Trophoblast cell (in vitro differentiated cells and primary cell): Measurements from ENCODE around the gene PDE11A.

Source experiments
- DNase-seq, 2 donors: peaks; one replicate each; pipeline ENCODE4 v3.0.0-alpha.2; 2016
- H2AFZ ChIP-seq: 2 replicates; pipeline ENCODE4 v1.6.1; 2013; ENCODE audit warnings: low read length, moderate library complexity, mild to moderate bottlenecking; ENCODE audit not compliant: insufficient read depth, poor library complexity
- H2AK5ac ChIP-seq: 2 replicates; pipeline ENCODE4 v1.6.1; 2013; ENCODE audit warnings: mild to moderate bottlenecking, low read length
- H2BK120ac ChIP-seq: 2 replicates; pipeline ENCODE4 v1.6.1; 2013; ENCODE audit warnings: low read length, mild to moderate bottlenecking, moderate library complexity; ENCODE audit not compliant: insufficient read depth, poor library complexity
- H2BK12ac ChIP-seq: 2 replicates; pipeline ENCODE4 v1.6.1; 2013; ENCODE audit warnings: mild to moderate bottlenecking, low read length, moderate library complexity
- H2BK5ac ChIP-seq: 2 replicates; pipeline ENCODE4 v1.6.1; 2013; ENCODE audit warnings: low read length, low read depth, moderate library complexity, mild to moderate bottlenecking; ENCODE audit not compliant: poor library complexity
- H3K14ac ChIP-seq: 2 replicates; pipeline ENCODE4 v1.6.1; 2013; ENCODE audit warnings: mild to moderate bottlenecking, low read length
- H3K18ac ChIP-seq: 2 replicates; pipeline ENCODE4 v1.6.1; 2013; ENCODE audit warnings: mild to moderate bottlenecking, low read length
- H3K23ac ChIP-seq: 2 replicates; pipeline ENCODE4 v1.6.1; 2013; ENCODE audit warnings: low read length
- H3K27ac ChIP-seq: 2 replicates; pipeline ENCODE4 v1.5.1; 2013; ENCODE audit warnings: low read depth, mild to moderate bottlenecking, inconsistent platforms, low read length, moderate library complexity
- H3K27me3 ChIP-seq: 2 replicates; pipeline ENCODE4 v1.6.1; 2013; ENCODE audit warnings: inconsistent platforms, mild to moderate bottlenecking, low read length, moderate library complexity; ENCODE audit not compliant: insufficient read depth
- H3K36me3 ChIP-seq, 2 experiments: 1 replicate in 1 of 2; 2 replicates in 1 of 2; pipeline ENCODE4 v1.6.1; 2013; ENCODE audit warnings: low read length in 2 of 2, mild to moderate bottlenecking in 2 of 2, moderate library complexity in 1 of 2; ENCODE audit not compliant: insufficient read depth in 2 of 2, control insufficient read depth in 1 of 2
- H3K4ac ChIP-seq: 2 replicates; pipeline ENCODE4 v1.6.1; 2013; ENCODE audit warnings: low read depth, mild to moderate bottlenecking, low read length, moderate library complexity
- H3K4me1 ChIP-seq, 2 experiments: 1 replicate in 1 of 2; 2 replicates in 1 of 2; pipeline ENCODE4 v1.6.1; 2013; ENCODE audit warnings: low read length in 2 of 2, mild to moderate bottlenecking in 2 of 2, moderate library complexity in 1 of 2; ENCODE audit not compliant: insufficient read depth in 2 of 2, control insufficient read depth in 1 of 2
- H3K4me2 ChIP-seq: 2 replicates; pipeline ENCODE4 v1.6.1; 2013; ENCODE audit warnings: inconsistent platforms, mild to moderate bottlenecking, low read length, moderate library complexity
- H3K4me3 ChIP-seq: 2 replicates; pipeline ENCODE4 v1.5.1; 2013; ENCODE audit warnings: mild to moderate bottlenecking, low read depth, low read length, inconsistent platforms
- H3K79me1 ChIP-seq: one replicate; pipeline ENCODE4 v1.6.1; 2013; ENCODE audit warnings: low read length
- H3K79me2 ChIP-seq: 2 replicates; pipeline ENCODE4 v1.6.1; 2013; ENCODE audit warnings: low read length, mild to moderate bottlenecking; ENCODE audit not compliant: control insufficient read depth, insufficient read depth, poor library complexity
- H3K9ac ChIP-seq: 2 replicates; pipeline ENCODE4 v1.6.1; 2013; ENCODE audit warnings: mild to moderate bottlenecking, low read length
- H3K9me3 ChIP-seq: 2 replicates; pipeline ENCODE4 v1.6.1; 2013; ENCODE audit warnings: low read depth, mild to moderate bottlenecking, control low read depth, inconsistent platforms, low read length; ENCODE audit not compliant: insufficient read depth
- H4K12ac ChIP-seq: 2 replicates; pipeline ENCODE4 v1.6.1; 2013; ENCODE audit warnings: low read depth, mild to moderate bottlenecking, low read length, moderate library complexity
- H4K8ac ChIP-seq: 2 replicates; pipeline ENCODE4 v1.6.1; 2013; ENCODE audit warnings: low read depth, mild to moderate bottlenecking, low read length, moderate library complexity
- H4K91ac ChIP-seq: one replicate; pipeline ENCODE4 v1.6.1; 2013; ENCODE audit warnings: low read depth, mild to moderate bottlenecking, low read length, moderate library complexity
- WGBS: extraction: QIAGEN DNeasy Blood & Tissue Kit; methylation state at CpG from one replicate; pipeline ENCODE4 v1.1.7; 2013; ENCODE audit warnings: missing lambda C conversion rate; ENCODE audit not compliant: insufficient read length, insufficient coverage; ENCODE audit errors: extremely low coverage; 5-methylcytosine and 5-hydroxymethylcytosine counted together

The PDE11A gene

DNA sequence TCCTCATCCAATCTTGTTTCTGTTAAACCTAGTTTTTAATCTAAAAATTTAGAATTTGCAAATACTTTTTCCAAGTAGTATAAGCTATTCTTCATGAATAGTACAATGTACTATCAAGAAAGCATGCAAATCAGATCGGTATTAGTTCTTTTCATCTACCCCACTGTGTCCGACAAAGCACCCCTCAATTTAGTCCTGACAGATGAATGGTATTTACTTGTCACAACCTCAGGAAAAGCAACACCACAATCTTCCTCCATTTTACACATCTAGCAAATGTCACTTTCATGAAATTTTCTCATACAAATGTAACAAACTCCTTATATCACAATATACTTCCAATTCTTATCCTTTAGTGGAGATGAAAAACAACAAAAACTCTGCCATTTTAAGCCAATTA lies 163.8 kb downstream of the PDE11A start:
- no CpG with 5 or more reads among the region's 2 CpGs for WGBS
- Histone ChIP-seq H4K8ac (no peak overlapping the region), H2BK12ac (no peak overlapping the region), H4K91ac (no peak overlapping the region), H2AFZ (no peak overlapping the region), H3K36me3 (no peaks in the 10 kb centered on the region), H3K79me1 (no peaks in the 10 kb centered on the region), H3K27ac (no peak overlapping the region), H3K9me3 (no peaks in the 10 kb centered on the region), H3K27me3 (no peaks in the 10 kb centered on the region), H4K12ac (no peak overlapping the region), H3K23ac (no peak overlapping the region), H3K79me2 (no peaks in the 10 kb centered on the region), H3K4me1 (no peaks in the 10 kb centered on the region), H3K4me2 (no peak overlapping the region), H2AK5ac (no peak overlapping the region), H3K4me3 (no peak overlapping the region), H3K4ac (no peak overlapping the region), H3K18ac (no peak overlapping the region), H3K14ac (no peak overlapping the region), H2BK5ac (no peak overlapping the region), H2BK120ac (no peak overlapping the region), H3K9ac (no peak overlapping the region)
- DNase-seq, result no peak

DNA sequence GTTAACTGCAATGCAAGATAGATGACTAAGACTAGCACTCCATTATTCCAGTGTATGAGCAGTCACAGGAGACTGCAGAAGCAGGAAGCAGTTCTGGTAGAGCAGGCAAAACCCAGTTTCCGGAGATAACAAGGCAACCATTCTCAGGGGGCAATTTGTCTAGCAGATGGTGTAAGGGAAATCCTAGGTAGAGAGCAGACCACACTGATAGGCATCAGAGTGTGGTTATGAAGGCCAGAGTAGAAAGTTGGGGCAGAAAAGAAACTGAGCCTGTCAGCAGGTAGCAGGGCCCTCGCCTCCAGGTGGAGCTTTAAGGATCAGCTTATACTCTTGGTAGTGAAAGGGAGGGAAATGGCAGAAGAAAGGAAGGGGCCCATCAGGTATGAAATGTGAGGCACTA lies 164.4 kb downstream of the PDE11A start:
- Histone ChIP-seq H2BK5ac (no peak overlapping the region), H3K18ac (no peak overlapping the region), H3K14ac (no peak overlapping the region), H4K8ac (no peak overlapping the region), H2BK120ac (no peak overlapping the region), H3K23ac (no peak overlapping the region), H3K4me3 (no peak overlapping the region), H3K4me1 (no peaks in the 10 kb centered on the region), H3K4me2 (no peak overlapping the region), H3K27me3 (no peaks in the 10 kb centered on the region), H3K9ac (no peak overlapping the region), H3K36me3 (no peaks in the 10 kb centered on the region), H2AK5ac (no peak overlapping the region), H3K9me3 (no peaks in the 10 kb centered on the region), H3K79me2 (no peaks in the 10 kb centered on the region), H2BK12ac (no peak overlapping the region), H4K91ac (no peak overlapping the region), H3K27ac (no peak overlapping the region), H4K12ac (no peak overlapping the region), H3K79me1 (no peaks in the 10 kb centered on the region), H2AFZ (no peak overlapping the region), H3K4ac (no peak overlapping the region)
- DNase-seq, result no peak
- WGBS, result no CpG with 5 or more reads among the region's 2 CpGs

GRCh38 chr2:177906041-177906718 lies 166.4 kb downstream of the PDE11A start:
- Histone ChIP-seq H3K4me2 (no peak overlapping the region), H2BK12ac (no peak overlapping the region), H3K79me2 (no peaks in the 10 kb centered on the region), H2AFZ (no peak overlapping the region), H3K23ac (no peak overlapping the region), H4K12ac (no peak overlapping the region), H3K27me3 (no peaks in the 10 kb centered on the region), H3K14ac (no peak overlapping the region), H3K9me3 (no peaks in the 10 kb centered on the region), H3K9ac (no peak overlapping the region), H3K4ac (no peak overlapping the region), H4K8ac (no peak overlapping the region), H3K36me3 (no peaks in the 10 kb centered on the region), H3K27ac (no peak overlapping the region), H3K4me1 (no peaks in the 10 kb centered on the region), H3K79me1 (no peaks in the 10 kb centered on the region), H3K4me3 (no peak overlapping the region), H2BK5ac (no peak overlapping the region), H2AK5ac (no peak overlapping the region), H4K91ac (no peak overlapping the region), H2BK120ac (no peak overlapping the region), H3K18ac (no peak overlapping the region)
- peak; percentile 65 to 82 for DNase-seq
- WGBS, result no CpG with 5 or more reads among the region's 12 CpGs

DNA sequence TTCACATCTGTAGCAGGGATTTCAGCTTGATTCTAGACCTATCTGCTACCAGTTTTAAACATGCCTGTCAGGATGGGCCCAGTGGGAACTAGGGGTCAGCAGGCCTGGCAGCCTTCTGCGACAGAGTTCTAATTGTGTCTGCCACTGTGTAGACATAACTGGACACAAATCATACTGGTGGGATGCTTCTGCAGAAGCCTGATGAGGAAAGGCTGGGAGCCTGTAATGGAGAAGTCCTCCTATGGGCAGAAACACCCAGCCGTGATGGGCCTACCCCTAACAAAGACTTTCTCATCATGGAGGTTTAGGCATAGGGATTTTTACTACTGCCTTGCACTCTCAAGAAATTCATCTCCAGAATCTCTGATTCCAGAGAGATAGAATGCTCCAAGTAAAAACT lies 166.9 kb downstream of the PDE11A start:
- DNase-seq, result no peak
- Histone ChIP-seq H3K27me3 (no peaks in the 10 kb centered on the region), H3K18ac (no peak overlapping the region), H3K4me2 (no peak overlapping the region), H2AFZ (no peak overlapping the region), H4K8ac (no peak overlapping the region), H4K12ac (no peak overlapping the region), H2BK120ac (no peak overlapping the region), H4K91ac (no peak overlapping the region), H3K79me1 (no peaks in the 10 kb centered on the region), H3K27ac (no peak overlapping the region), H3K36me3 (no peaks in the 10 kb centered on the region), H2BK12ac (no peak overlapping the region), H3K9me3 (no peaks in the 10 kb centered on the region), H2AK5ac (no peak overlapping the region), H3K14ac (no peak overlapping the region), H3K4me1 (no peaks in the 10 kb centered on the region), H3K4me3 (no peak overlapping the region), H3K79me2 (no peaks in the 10 kb centered on the region), H3K23ac (no peak overlapping the region), H2BK5ac (no peak overlapping the region), H3K9ac (no peak overlapping the region), H3K4ac (no peak overlapping the region)
- WGBS, result no CpG with 5 or more reads among the region's 2 CpGs
